Measurements from ENCODE around the gene CDC42EP2.
"Not testable (repeated sequence)": the region's sequence is repeated elsewhere in the genome, so short reads cannot be mapped to it uniquely, and the experiment has no call there.

The CDC42EP2 gene

DNA sequence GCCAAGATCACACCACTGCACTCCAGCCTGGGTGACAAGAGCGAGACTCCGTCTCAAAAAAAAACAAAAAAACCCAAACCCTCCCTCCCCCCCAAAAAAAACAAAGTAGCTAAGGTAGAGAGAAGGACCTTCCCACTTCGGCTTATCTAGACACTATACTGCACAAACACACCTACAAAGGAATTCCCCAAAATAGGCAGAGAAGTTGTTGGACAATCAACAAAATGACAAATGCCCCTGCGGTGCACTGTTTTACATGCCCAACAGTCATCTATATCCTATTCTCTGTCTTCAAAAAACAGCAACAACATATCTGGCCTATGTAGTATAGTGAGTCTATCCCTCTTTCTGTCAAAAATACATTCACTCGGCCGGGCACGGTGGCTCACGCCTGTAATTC is 12.4 kb downstream of the CDC42EP2 start:
- no peak for TF ChIP-seq CTCF (IDR thresholded peaks at IDR 0.05; ENCODE audit: insufficient read depth, missing control alignments)
- FAIRE-seq (no peak), DNase-seq (ENCODE audit: insufficient read length, low spot score) (no peak)

DNA sequence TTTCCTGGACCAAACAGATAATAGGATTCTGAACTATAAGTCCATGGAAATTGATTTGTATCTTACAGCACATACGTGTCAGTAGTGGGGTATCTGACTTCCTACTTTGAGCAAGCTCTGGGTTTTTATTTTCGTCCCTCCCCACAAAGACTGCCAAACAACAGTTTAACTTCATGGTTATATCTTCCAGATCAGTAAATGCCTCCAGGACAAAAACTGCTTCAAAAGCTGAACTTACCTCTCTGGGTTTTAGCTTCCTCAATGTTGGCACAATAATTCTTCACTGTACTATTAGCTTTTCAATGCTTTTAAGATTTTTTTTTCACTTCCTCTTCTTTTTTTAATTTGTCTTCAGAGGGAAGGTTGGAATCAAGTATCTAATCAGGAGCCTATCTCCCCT is 14.8 kb downstream of the CDC42EP2 start:
- no peak for TF ChIP-seq CTCF (IDR thresholded peaks at IDR 0.05; ENCODE audit: insufficient read depth, missing control alignments)
- DNase-seq (ENCODE audit: insufficient read length, low spot score) (no peak), FAIRE-seq (no peak)

DNA sequence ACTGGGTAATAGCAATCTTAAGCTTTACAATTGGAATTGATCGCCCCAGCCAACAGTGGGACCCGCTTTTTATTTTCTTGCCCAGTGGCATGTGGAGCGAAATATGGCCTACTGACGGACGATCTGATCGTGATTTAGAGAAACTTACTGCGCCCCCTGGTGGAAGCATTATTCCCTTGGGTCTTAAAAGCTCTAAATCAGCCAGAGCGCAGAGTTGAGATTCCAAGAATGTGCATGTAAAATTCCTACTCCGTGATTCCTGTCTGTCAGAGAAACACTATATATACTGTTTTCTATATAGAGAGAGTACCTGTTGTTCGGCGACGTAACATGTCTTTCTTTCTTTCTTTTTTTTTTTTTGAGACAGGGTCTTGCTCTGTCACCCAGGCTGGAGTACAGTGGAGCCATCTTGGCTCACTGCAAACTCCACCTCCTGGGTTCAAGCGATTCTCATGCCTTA is 15.3 kb downstream of the CDC42EP2 start:
- FAIRE-seq, result no peak
- peak; percentile 83 for TF ChIP-seq CTCF (IDR thresholded peaks at IDR 0.05; ENCODE audit: insufficient read depth, missing control alignments)
- DNase-seq (ENCODE audit: insufficient read length, low spot score), result no peak

DNA sequence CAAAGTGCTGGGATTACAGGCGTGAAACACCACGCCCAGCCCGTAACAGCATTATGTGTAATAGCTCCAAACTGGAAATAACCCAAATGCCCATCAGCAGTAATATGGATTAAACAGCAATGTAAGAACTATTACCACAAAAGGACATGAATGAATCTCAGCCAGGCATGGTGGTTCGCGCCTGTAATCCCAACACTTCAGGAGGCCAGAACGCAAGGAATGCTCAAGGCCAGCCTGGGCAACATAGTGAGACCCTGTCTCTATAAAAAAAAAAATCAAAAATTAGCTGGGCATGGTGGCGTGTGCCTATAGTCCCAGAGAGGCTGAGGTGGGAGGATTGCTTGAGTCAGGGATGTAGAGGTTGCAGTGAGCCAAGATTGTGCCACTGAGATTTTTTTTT is 15.9 kb downstream of the CDC42EP2 start:
- no peak for TF ChIP-seq CTCF (IDR thresholded peaks at IDR 0.05; ENCODE audit: insufficient read depth, missing control alignments)
- FAIRE-seq (no peak), DNase-seq (ENCODE audit: insufficient read length, low spot score) (no peak)

DNA sequence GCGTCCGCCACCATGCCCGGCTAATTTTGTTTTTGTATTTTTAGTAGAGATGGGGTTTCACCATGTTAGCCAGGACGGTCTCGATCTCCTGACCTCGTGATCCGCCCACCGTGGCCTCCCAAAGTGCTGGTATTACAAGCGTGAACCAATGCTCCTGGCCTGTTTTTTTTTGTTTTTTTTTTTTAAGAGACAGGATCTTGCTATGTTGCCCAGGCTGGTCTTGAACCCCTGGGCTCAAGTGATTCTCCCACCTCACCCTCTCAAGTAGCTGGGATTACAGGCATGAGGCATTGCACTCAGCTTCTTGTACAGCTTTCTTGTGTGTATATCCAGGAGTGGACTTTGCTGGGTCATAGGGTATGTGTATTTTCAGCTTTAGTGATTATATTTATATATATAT is 17.9 kb downstream of the CDC42EP2 start:
- DNase-seq (ENCODE audit: insufficient read length, low spot score); FAIRE-seq: not testable (repeated sequence)

GRCh38 chr11:65334696-65335295 is 20.1 kb downstream of the CDC42EP2 start:
- FAIRE-seq (no peak), DNase-seq (ENCODE audit: insufficient read length, low spot score) (no peak)
- TF ChIP-seq CTCF (IDR thresholded peaks at IDR 0.05; ENCODE audit: insufficient read depth, missing control alignments), result no peak

- FAIRE-seq, result no peak
- TF ChIP-seq CTCF (IDR thresholded peaks at IDR 0.05; ENCODE audit: insufficient read depth, missing control alignments), result no peak
- no peak for DNase-seq (ENCODE audit: insufficient read length, low spot score)
Measured at GRCh38 chr11:65338676-65339075, 24.0 kb downstream of the CDC42EP2 start.

GRCh38 chr11:65340226-65340625 is 25.6 kb downstream of the CDC42EP2 start:
- FAIRE-seq, result no peak
- TF ChIP-seq CTCF (IDR thresholded peaks at IDR 0.05; ENCODE audit: insufficient read depth, missing control alignments), result no peak
- no peak for DNase-seq (ENCODE audit: insufficient read length, low spot score)

Data from D721Med (cell line).